IMR-90 (cell line): ENCODE measurements around the gene TBCD. TPM values are rescaled to one million over a fixed set of nuclear protein-coding genes. Genes with fewer than 3 reads are reported as not detected.

ENCODE experiments used
- ATAC-seq: fragments of 200-7000 bp; cut with Tn5 transposase; 2 replicates; pipeline ENCODE4 v1.9.1; 2020; ENCODE audit warnings: low read depth, mild to moderate bottlenecking, moderate library complexity
- BruUV-seq: library from RNA; stranded (reverse); fragments of 400-500 nt; replicated peaks from 2 replicates; lab custom pipeline; 2021; lab: Mats Ljungman, UMichigan
- CTCF ChIA-PET: fragments of 300-600 bp; formaldehyde crosslinking; extraction: SDS; loops from one replicate; lab custom pipeline; 2021; ENCODE audit warnings: antibody characterized with exemption; lab: Yijun Ruan, JAX
- POLR2A ChIA-PET: fragments of 300-600 bp; sonication (Branson Sonifier 250); formaldehyde crosslinking; loops from one replicate; lab custom pipeline; 2022; ENCODE audit warnings: antibody characterized with exemption; ENCODE audit not compliant: unreplicated experiment; lab: Charles Lee
- DNase-seq: peaks from one replicate; pipeline ENCODE4 v3.0.0; 2013
- H2AFZ ChIP-seq: replicated peaks from 2 replicates; pipeline ENCODE3; 2013; ENCODE audit warnings: low read length, mild to moderate bottlenecking; ENCODE audit not compliant: poor library complexity
- H2AK5ac ChIP-seq: 2 replicates; pipeline ENCODE4 v1.6.1; 2013; ENCODE audit warnings: low read depth, low read length, inconsistent platforms
- H2AK9ac ChIP-seq: replicated peaks from 2 replicates; pipeline ENCODE3; 2013; ENCODE audit warnings: mild to moderate bottlenecking, low read depth, low read length, moderate library complexity; ENCODE audit not compliant: poor library complexity
- H2BK120ac ChIP-seq: 2 replicates; pipeline ENCODE4 v1.6.1; 2013; ENCODE audit warnings: low read depth, low read length, inconsistent platforms
- H2BK15ac ChIP-seq: 3 replicates; pipeline ENCODE4 v1.6.1; 2013; ENCODE audit warnings: low read depth, low read length, inconsistent platforms
- H2BK20ac ChIP-seq: 2 replicates; pipeline ENCODE4 v1.6.1; 2013; ENCODE audit warnings: low read depth, mild to moderate bottlenecking, inconsistent platforms, low read length, moderate library complexity
- H2BK5ac ChIP-seq: 2 replicates; pipeline ENCODE4 v1.6.1; 2013; ENCODE audit warnings: mild to moderate bottlenecking, low read depth, low read length, inconsistent platforms; ENCODE audit not compliant: poor library complexity, severe bottlenecking
- H3K14ac ChIP-seq: replicated peaks from 2 replicates; pipeline ENCODE4 v1.6.1; 2013; ENCODE audit warnings: low read depth, low read length, inconsistent platforms
- H3K18ac ChIP-seq: 2 replicates; pipeline ENCODE4 v1.6.1; 2013; ENCODE audit warnings: low read depth, low read length, control low read depth
- H3K23ac ChIP-seq: 2 replicates; pipeline ENCODE4 v1.6.1; 2013; ENCODE audit warnings: low read depth, low read length, inconsistent platforms
- H3K27ac ChIP-seq: 2 replicates; pipeline ENCODE4 v1.5.1; 2013; ENCODE audit warnings: mild to moderate bottlenecking, control low read depth, low read length; ENCODE audit not compliant: insufficient read depth
- H3K27me3 ChIP-seq: 2 replicates; pipeline ENCODE4 v1.6.1; 2013; ENCODE audit warnings: low read length; ENCODE audit not compliant: control insufficient read depth, insufficient read depth
- H3K36me3 ChIP-seq: 2 replicates; pipeline ENCODE4 v1.6.1; 2013; ENCODE audit warnings: low read length, mixed read lengths; ENCODE audit not compliant: control insufficient read depth, insufficient read depth
- H3K4ac ChIP-seq: 2 replicates; pipeline ENCODE4 v1.6.1; 2013; ENCODE audit warnings: low read depth, low read length, inconsistent platforms
- H3K4me1 ChIP-seq: 2 replicates; pipeline ENCODE4 v1.6.1; 2013; ENCODE audit warnings: low read length, mixed read lengths; ENCODE audit not compliant: control insufficient read depth, insufficient read depth
- H3K4me2 ChIP-seq: 2 replicates; pipeline ENCODE4 v1.6.1; 2013; ENCODE audit warnings: low read depth, mild to moderate bottlenecking, control low read depth, low read length, moderate library complexity
- H3K4me3 ChIP-seq: 2 replicates; pipeline ENCODE4 v1.5.1; 2013; ENCODE audit warnings: low read depth, mild to moderate bottlenecking, control low read depth, low read length, moderate library complexity; ENCODE audit not compliant: insufficient read depth
- H3K56ac ChIP-seq: 2 replicates; pipeline ENCODE4 v1.6.1; 2013; ENCODE audit warnings: low read length, inconsistent platforms; ENCODE audit not compliant: insufficient read depth; ENCODE audit errors: extremely low read depth
- H3K79me1 ChIP-seq, 2 experiments: 2 replicates each; pipeline ENCODE4 v1.6.1; 2013; ENCODE audit warnings: low read length in 2 of 2, inconsistent platforms in 1 of 2, low read depth in 1 of 2
- H3K9ac ChIP-seq: 2 replicates; pipeline ENCODE4 v1.6.1; 2013; ENCODE audit warnings: low read depth, low read length, control low read depth
- H3K9me1 ChIP-seq: 2 replicates; pipeline ENCODE4 v1.6.1; 2013; ENCODE audit warnings: low read length, inconsistent platforms; ENCODE audit not compliant: insufficient read depth
- H3K9me3 ChIP-seq: 2 replicates; pipeline ENCODE4 v1.6.1; 2013; ENCODE audit warnings: low read length; ENCODE audit not compliant: control insufficient read depth, insufficient read depth
- H4K20me1 ChIP-seq: 2 replicates; pipeline ENCODE4 v1.6.1; 2013; ENCODE audit warnings: low read length, inconsistent platforms; ENCODE audit not compliant: insufficient read depth
- H4K5ac ChIP-seq: 2 replicates; pipeline ENCODE4 v1.6.1; 2013; ENCODE audit warnings: mild to moderate bottlenecking, low read depth, low read length, control low read depth
- H4K8ac ChIP-seq, 2 experiments: 2 replicates each; pipeline ENCODE4 v1.6.1; 2013; ENCODE audit warnings: low read depth in 2 of 2, low read length in 2 of 2, control low read depth in 1 of 2, inconsistent platforms in 1 of 2
- H4K91ac ChIP-seq: 2 replicates; pipeline ENCODE4 v1.6.1; 2013; ENCODE audit warnings: low read depth, low read length, inconsistent platforms; ENCODE audit not compliant: insufficient read depth
- BHLHE40 ChIP-seq: fragments of 150-350 bp; IDR thresholded peaks from 2 replicates; pipeline ENCODE4 v1.6.1; 2016; ENCODE audit warnings: mild to moderate bottlenecking, low read depth, low read length
- CEBPB ChIP-seq: IDR thresholded peaks from 2 replicates; pipeline ENCODE4 v1.6.1; 2012; ENCODE audit warnings: low read depth, low read length, improper control_type of control experiment
- CHD1 ChIP-seq: IDR thresholded peaks from 2 replicates; pipeline ENCODE4 v1.6.1; 2012; ENCODE audit warnings: low read depth, low read length, improper control_type of control experiment
- CTCF ChIP-seq: conservative IDR thresholded peaks from 2 replicates; pipeline ENCODE4 v1.5.1; 2012; ENCODE audit warnings: mild to moderate bottlenecking, low read depth, low read length, improper control_type of control experiment
- FOS ChIP-seq: fragments of 150-350 bp; IDR thresholded peaks from 2 replicates; pipeline ENCODE4 v1.6.1; 2016; ENCODE audit warnings: low read depth, low read length
- MAFK ChIP-seq: IDR thresholded peaks from 2 replicates; pipeline ENCODE4 v1.6.1; 2012; ENCODE audit warnings: low read depth, low read length, improper control_type of control experiment
- MAZ ChIP-seq: IDR thresholded peaks from 2 replicates; pipeline ENCODE4 v1.6.1; 2012; ENCODE audit warnings: low read depth, mild to moderate bottlenecking, low read length, improper control_type of control experiment, moderate library complexity, borderline replicate concordance
- MXI1 ChIP-seq: IDR thresholded peaks from 2 replicates; pipeline ENCODE4 v1.6.1; 2012; ENCODE audit warnings: low read depth, mild to moderate bottlenecking, low read length, moderate library complexity, borderline replicate concordance
- NFE2L2 ChIP-seq: fragments of 150-350 bp; IDR thresholded peaks from 2 replicates; pipeline ENCODE4 v1.6.1; 2016; ENCODE audit warnings: low read depth, mild to moderate bottlenecking, low read length
- POLR2A ChIP-seq: IDR thresholded peaks from 2 replicates; pipeline ENCODE4 v1.6.1; 2012; ENCODE audit warnings: mild to moderate bottlenecking, low read depth, low read length
- RAD21 ChIP-seq: IDR thresholded peaks from 2 replicates; pipeline ENCODE4 v1.6.1; 2012; ENCODE audit warnings: low read length, improper control_type of control experiment
- RCOR1 ChIP-seq: IDR thresholded peaks from 2 replicates; pipeline ENCODE4 v1.6.1; 2012; ENCODE audit warnings: mild to moderate bottlenecking, low read length, improper control_type of control experiment; ENCODE audit not compliant: insufficient replicate concordance
- RFX5 ChIP-seq: IDR thresholded peaks from 2 replicates; pipeline ENCODE4 v1.8.0; 2012; ENCODE audit warnings: low read depth, mild to moderate bottlenecking, low read length, moderate library complexity
- SMC3 ChIP-seq: fragments of 150-350 bp; IDR thresholded peaks from 2 replicates; pipeline ENCODE4 v1.6.1; 2016; ENCODE audit warnings: low read depth, mild to moderate bottlenecking, antibody characterized with exemption, low read length, moderate library complexity
- WGBS, 2 experiments: methylation state at CpG; one replicate each; pipeline versions ENCODE4 v1.1.5 to v1.1.7; 2013; ENCODE audit warnings: missing lambda C conversion rate in 2 of 2; ENCODE audit not compliant: insufficient read length in 1 of 2; ENCODE audit errors: extremely low coverage in 2 of 2; 5-methylcytosine and 5-hydroxymethylcytosine counted together
- dilution Hi-C: fragments of 300-500 bp; cut with HindIII; formaldehyde crosslinking; loops from one replicate; pipeline ENCODE4 v1.14.3; 2018; ENCODE audit warnings: low sequenced_read_pairs; ENCODE audit not compliant: unreplicated experiment
- in situ Hi-C: fragments of 300-500 bp; cut with MboI; formaldehyde crosslinking; loops from 3 replicates; pipeline ENCODE4 v1.14.3; 2019; ENCODE audit warnings: low sequenced_read_pairs, inconsistent platforms, mixed read lengths
- intact Hi-C: fragments of 100-400 bp; cut with micrococcal nuclease; formaldehyde crosslinking; loops from 2 replicates; pipeline ENCODE4 v1.10.0; 2022
- polyA plus RNA-seq, 3 experiments: library from polyadenylated mRNA; depleted of rRNA; stranded (reverse); fragments of >200 nt; gene quantifications; 2 replicates each; pipeline ENCODE4 v1.2.3, GENCODE V29; 2012; ENCODE audit warnings: low replicate concordance in 1 of 3
- total RNA-seq: library from RNA; depleted of rRNA; stranded (reverse); fragments of >200 nt; gene quantifications from 2 replicates; pipeline ENCODE4 v1.2.3, GENCODE V29; 2012
- TF ChIP-seq, protein P1 (sequence below): fragments of 150-350 bp; IDR thresholded peaks from 2 replicates; pipeline ENCODE4 v1.6.1; 2016; ENCODE audit warnings: low read depth, mild to moderate bottlenecking, low read length, moderate library complexity, borderline replicate concordance
- TF ChIP-seq, protein P2 (sequence below): fragments of 150-350 bp; IDR thresholded peaks from 2 replicates; pipeline ENCODE4 v1.6.1; 2017; ENCODE audit warnings: mild to moderate bottlenecking, antibody characterized with exemption, low read length, low read depth

The TBCD gene
- total and polyA plus RNA-seq, 2 of the 4 experiments (the other 2 are of a cell fraction), result 21.9 to 54.5 TPM

GRCh38 chr17:82805823-82806222 lies 54.0 kb downstream of the TBCD start:
- ATAC-seq (no peak), DNase-seq (no peak)
- Histone ChIP-seq H4K20me1 (peaks cover 20% of the 10 kb centered on the region), H2AK5ac (no peak overlapping the region), H3K56ac (no peak overlapping the region), H2AK9ac (no peak overlapping the region), H3K9me3 (no peaks in the 10 kb centered on the region), H2BK20ac (no peak overlapping the region), H2AFZ (no peak overlapping the region), H3K27me3 (no peaks in the 10 kb centered on the region), H3K4me1 (peaks cover 3% of the 10 kb centered on the region; the same call in 1 of the 2 replicates), H3K36me3 (peaks cover 12% of the 10 kb centered on the region), H2BK120ac (no peak overlapping the region), H2BK15ac (no peak overlapping the region), H3K18ac (no peak overlapping the region), H3K27ac (no peak overlapping the region), H3K4ac (no peak overlapping the region), H3K9me1 (no peaks in the 10 kb centered on the region), H4K8ac (no peak overlapping the region), H3K14ac (no peak overlapping the region), H3K4me2 (no peak overlapping the region), H2BK5ac (no peak overlapping the region), H4K91ac (no peak overlapping the region), H3K23ac (no peak overlapping the region), H3K4me3 (no peak overlapping the region), H3K9ac (no peak overlapping the region), H4K5ac (no peak overlapping the region), H3K79me1 (peaks cover 5 to 34% of the 10 kb centered on the region in 2 experiments; a peak in 3 of 4 replicates)
- CTCF ChIA-PET, result no interaction called here
- dilution Hi-C loops, result no loop called here
- in situ Hi-C loops, result no loop called here
- 95% methylated on average over 13 of the region's 19 CpGs; no CpG with 5 or more reads in 1 of the 2 experiments for WGBS, 2 experiments
- POLR2A ChIA-PET, result no interaction called here
- no TSS peak for BruUV-seq
- intact Hi-C loops, result no loop called here
- TF ChIP-seq RCOR1 (no peak), CEBPB (no peak), MAZ (no peak), BHLHE40 (no peak), FOS (no peak), NFE2L2 (no peak), CHD1 (no peak), MXI1 (no peak), POLR2A (no peak), CTCF (no peak), SMC3 (no peak), RFX5 (no peak), RAD21 (no peak), MAFK (no peak)
- TF ChIP-seq, protein P1, sequence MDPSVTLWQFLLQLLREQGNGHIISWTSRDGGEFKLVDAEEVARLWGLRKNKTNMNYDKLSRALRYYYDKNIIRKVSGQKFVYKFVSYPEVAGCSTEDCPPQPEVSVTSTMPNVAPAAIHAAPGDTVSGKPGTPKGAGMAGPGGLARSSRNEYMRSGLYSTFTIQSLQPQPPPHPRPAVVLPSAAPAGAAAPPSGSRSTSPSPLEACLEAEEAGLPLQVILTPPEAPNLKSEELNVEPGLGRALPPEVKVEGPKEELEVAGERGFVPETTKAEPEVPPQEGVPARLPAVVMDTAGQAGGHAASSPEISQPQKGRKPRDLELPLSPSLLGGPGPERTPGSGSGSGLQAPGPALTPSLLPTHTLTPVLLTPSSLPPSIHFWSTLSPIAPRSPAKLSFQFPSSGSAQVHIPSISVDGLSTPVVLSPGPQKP, result no peak
- TF ChIP-seq, protein P2, sequence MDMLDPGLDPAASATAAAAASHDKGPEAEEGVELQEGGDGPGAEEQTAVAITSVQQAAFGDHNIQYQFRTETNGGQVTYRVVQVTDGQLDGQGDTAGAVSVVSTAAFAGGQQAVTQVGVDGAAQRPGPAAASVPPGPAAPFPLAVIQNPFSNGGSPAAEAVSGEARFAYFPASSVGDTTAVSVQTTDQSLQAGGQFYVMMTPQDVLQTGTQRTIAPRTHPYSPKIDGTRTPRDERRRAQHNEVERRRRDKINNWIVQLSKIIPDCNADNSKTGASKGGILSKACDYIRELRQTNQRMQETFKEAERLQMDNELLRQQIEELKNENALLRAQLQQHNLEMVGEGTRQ, result no peak
